Measurements from ENCODE around the gene MED6. TPM values are rescaled to one million over a fixed set of nuclear protein-coding genes. Genes with fewer than 3 reads are reported as not detected.

The MED6 gene
- total RNA-seq, 1 experiment from 2014 or later, result 46.3 TPM

DNA sequence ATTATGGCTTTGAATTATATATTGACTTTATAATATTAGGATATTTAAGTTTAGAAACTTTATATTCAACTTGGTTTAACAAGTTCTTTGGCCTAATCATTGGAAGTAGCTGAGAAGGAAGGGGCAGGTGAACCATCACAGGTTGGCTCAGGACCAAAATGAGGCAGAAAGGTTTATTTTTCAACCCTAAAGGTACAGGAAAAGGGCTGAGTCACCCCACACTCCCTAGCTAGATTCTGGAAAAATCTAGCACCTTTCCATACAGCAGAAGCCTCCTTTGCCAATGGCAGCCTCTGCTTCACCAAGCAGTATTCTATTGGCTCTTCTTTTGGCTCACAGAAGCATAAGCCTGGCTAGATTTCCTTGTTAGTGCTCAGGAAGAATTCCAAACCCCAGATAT lies 19.3 kb upstream of the MED6 start (continued):
- TF ChIP-seq, protein P1, sequence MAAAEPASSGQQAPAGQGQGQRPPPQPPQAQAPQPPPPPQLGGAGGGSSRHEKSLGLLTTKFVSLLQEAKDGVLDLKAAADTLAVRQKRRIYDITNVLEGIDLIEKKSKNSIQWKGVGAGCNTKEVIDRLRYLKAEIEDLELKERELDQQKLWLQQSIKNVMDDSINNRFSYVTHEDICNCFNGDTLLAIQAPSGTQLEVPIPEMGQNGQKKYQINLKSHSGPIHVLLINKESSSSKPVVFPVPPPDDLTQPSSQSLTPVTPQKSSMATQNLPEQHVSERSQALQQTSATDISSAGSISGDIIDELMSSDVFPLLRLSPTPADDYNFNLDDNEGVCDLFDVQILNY (CRISPR knock-in tag; IDR thresholded peaks at IDR 0.05), result no peak
- no peak for TF ChIP-seq SOX15 (CRISPR knock-in tag; IDR thresholded peaks at IDR 0.05)
- no peak for TF ChIP-seq KAT7 (CRISPR knock-in tag; IDR thresholded peaks at IDR 0.05; ENCODE audit: borderline replicate concordance)
- no peak for TF ChIP-seq GRHL2 (CRISPR knock-in tag; IDR thresholded peaks at IDR 0.05; ENCODE audit: insufficient replicate concordance, severe bottlenecking)
- TF ChIP-seq, protein P2, sequence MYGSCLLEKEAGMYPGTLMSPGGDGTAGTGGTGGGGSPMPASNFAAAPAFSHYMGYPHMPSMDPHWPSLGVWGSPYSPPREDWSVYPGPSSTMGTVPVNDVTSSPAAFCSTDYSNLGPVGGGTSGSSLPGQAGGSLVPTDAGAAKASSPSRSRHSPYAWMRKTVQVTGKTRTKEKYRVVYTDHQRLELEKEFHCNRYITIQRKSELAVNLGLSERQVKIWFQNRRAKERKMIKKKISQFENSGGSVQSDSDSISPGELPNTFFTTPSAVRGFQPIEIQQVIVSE (CRISPR knock-in tag; IDR thresholded peaks at IDR 0.05; ENCODE audit: borderline replicate concordance), result no peak
- no peak for TF ChIP-seq JUN (CRISPR knock-in tag; IDR thresholded peaks at IDR 0.05)
- TF ChIP-seq TEAD4 (CRISPR knock-in tag; IDR thresholded peaks at IDR 0.05), result no peak
- TF ChIP-seq ZNF121 (CRISPR knock-in tag; IDR thresholded peaks at IDR 0.05), result no peak

DNA sequence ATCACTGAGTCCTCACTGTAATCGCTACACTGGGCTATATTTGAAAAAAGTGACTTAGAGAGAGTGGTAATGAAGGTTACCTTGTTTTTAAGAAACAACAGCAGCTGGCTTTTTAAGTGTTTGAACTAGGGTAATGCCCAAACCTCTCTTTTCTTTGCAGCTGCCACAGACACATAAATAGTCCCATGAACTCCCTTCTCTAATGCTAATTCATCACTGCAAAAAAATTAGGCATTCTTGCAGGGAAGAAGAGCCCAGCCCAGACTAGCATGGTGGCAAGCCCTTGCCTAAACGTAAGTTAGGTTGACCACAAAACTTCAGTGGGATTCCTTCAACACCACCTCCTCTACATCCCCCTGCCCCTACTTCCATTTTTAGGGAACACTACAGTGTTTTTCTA lies 17.9 kb upstream of the MED6 start:
- no peaks in the 10 kb centered on the region for H3K4me1 Mint-ChIP-seq
- CTCF ChIA-PET, result interaction anchor here (3.6 kb wide), 1 partner anchor 95 kb away, joined by 16 read pairs; no protein-coding TSS in a partner anchor
- DNase-seq (ENCODE audit: low spot score) (no peak), ATAC-seq (no peak)
- no peak overlapping the region for H3K27ac Mint-ChIP-seq
- H3K9me3 Mint-ChIP-seq, result peaks cover 11% of the 10 kb centered on the region
- TF ChIP-seq GRHL2 (CRISPR knock-in tag; IDR thresholded peaks at IDR 0.05; ENCODE audit: insufficient replicate concordance, severe bottlenecking) (no peak), JAZF1 (CRISPR knock-in tag; IDR thresholded peaks at IDR 0.05) (no peak), ZNF232 (CRISPR knock-in tag; IDR thresholded peaks at IDR 0.05) (no peak), ETV6 (CRISPR knock-in tag; IDR thresholded peaks at IDR 0.05) (no peak), NFE2L1 (CRISPR knock-in tag; IDR thresholded peaks at IDR 0.05) (no peak)
- TF ChIP-seq, protein P3, sequence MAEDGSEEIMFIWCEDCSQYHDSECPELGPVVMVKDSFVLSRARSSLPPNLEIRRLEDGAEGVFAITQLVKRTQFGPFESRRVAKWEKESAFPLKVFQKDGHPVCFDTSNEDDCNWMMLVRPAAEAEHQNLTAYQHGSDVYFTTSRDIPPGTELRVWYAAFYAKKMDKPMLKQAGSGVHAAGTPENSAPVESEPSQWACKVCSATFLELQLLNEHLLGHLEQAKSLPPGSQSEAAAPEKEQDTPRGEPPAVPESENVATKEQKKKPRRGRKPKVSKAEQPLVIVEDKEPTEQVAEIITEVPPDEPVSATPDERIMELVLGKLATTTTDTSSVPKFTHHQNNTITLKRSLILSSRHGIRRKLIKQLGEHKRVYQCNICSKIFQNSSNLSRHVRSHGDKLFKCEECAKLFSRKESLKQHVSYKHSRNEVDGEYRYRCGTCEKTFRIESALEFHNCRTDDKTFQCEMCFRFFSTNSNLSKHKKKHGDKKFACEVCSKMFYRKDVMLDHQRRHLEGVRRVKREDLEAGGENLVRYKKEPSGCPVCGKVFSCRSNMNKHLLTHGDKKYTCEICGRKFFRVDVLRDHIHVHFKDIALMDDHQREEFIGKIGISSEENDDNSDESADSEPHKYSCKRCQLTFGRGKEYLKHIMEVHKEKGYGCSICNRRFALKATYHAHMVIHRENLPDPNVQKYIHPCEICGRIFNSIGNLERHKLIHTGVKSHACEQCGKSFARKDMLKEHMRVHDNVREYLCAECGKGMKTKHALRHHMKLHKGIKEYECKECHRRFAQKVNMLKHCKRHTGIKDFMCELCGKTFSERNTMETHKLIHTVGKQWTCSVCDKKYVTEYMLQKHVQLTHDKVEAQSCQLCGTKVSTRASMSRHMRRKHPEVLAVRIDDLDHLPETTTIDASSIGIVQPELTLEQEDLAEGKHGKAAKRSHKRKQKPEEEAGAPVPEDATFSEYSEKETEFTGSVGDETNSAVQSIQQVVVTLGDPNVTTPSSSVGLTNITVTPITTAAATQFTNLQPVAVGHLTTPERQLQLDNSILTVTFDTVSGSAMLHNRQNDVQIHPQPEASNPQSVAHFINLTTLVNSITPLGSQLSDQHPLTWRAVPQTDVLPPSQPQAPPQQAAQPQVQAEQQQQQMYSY (CRISPR knock-in tag; IDR thresholded peaks at IDR 0.05), result no peak
- TF ChIP-seq, protein P4, sequence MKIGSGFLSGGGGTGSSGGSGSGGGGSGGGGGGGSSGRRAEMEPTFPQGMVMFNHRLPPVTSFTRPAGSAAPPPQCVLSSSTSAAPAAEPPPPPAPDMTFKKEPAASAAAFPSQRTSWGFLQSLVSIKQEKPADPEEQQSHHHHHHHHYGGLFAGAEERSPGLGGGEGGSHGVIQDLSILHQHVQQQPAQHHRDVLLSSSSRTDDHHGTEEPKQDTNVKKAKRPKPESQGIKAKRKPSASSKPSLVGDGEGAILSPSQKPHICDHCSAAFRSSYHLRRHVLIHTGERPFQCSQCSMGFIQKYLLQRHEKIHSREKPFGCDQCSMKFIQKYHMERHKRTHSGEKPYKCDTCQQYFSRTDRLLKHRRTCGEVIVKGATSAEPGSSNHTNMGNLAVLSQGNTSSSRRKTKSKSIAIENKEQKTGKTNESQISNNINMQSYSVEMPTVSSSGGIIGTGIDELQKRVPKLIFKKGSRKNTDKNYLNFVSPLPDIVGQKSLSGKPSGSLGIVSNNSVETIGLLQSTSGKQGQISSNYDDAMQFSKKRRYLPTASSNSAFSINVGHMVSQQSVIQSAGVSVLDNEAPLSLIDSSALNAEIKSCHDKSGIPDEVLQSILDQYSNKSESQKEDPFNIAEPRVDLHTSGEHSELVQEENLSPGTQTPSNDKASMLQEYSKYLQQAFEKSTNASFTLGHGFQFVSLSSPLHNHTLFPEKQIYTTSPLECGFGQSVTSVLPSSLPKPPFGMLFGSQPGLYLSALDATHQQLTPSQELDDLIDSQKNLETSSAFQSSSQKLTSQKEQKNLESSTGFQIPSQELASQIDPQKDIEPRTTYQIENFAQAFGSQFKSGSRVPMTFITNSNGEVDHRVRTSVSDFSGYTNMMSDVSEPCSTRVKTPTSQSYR (CRISPR knock-in tag; IDR thresholded peaks at IDR 0.05), result no peak
- no peaks in the 10 kb centered on the region for H3K27me3 Mint-ChIP-seq (ENCODE audit: low read depth)
- H3K4me3 Mint-ChIP-seq, result no peak overlapping the region
- H3K36me3 Mint-ChIP-seq, result peaks cover 7% of the 10 kb centered on the region
- POLR2A ChIA-PET, result no interaction called here

DNA sequence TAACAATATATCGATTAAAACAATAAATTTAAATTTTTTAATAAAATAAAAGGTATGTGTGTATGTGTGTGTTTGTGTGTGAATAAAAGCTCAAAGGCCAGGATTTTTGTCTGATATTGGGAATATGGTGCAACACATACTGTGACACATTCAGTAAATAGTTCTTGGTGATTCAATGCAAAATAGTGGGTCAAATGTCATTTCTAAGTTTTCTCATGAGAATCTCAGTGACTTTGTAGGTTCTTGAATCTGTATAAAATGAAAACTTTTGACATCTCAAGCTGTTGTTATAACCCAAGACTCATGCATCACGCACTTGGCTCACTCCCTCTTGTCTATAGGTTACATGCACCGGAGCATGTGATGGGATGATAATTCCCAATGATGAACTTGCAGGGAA lies 16.2 kb upstream of the MED6 start:
- Mint-ChIP-seq H3K36me3 (no peaks in the 10 kb centered on the region), H3K4me3 (no peak overlapping the region), H3K27me3 (ENCODE audit: low read depth) (no peaks in the 10 kb centered on the region), H3K4me1 (no peaks in the 10 kb centered on the region), H3K9me3 (no peaks in the 10 kb centered on the region), H3K27ac (no peak overlapping the region)
- DNase-seq (ENCODE audit: low spot score) (no peak), ATAC-seq (no peak)
- CTCF ChIA-PET, result interaction anchor here (3.6 kb wide), 1 partner anchor 97 kb away, joined by 16 read pairs; no protein-coding TSS in a partner anchor
- POLR2A ChIA-PET, result interaction anchor here (0.5 kb wide), 1 partner anchor 193 kb away, joined by 3 read pairs; the partner anchor contains the start of gene MAP3K9
- TF ChIP-seq, protein P5, sequence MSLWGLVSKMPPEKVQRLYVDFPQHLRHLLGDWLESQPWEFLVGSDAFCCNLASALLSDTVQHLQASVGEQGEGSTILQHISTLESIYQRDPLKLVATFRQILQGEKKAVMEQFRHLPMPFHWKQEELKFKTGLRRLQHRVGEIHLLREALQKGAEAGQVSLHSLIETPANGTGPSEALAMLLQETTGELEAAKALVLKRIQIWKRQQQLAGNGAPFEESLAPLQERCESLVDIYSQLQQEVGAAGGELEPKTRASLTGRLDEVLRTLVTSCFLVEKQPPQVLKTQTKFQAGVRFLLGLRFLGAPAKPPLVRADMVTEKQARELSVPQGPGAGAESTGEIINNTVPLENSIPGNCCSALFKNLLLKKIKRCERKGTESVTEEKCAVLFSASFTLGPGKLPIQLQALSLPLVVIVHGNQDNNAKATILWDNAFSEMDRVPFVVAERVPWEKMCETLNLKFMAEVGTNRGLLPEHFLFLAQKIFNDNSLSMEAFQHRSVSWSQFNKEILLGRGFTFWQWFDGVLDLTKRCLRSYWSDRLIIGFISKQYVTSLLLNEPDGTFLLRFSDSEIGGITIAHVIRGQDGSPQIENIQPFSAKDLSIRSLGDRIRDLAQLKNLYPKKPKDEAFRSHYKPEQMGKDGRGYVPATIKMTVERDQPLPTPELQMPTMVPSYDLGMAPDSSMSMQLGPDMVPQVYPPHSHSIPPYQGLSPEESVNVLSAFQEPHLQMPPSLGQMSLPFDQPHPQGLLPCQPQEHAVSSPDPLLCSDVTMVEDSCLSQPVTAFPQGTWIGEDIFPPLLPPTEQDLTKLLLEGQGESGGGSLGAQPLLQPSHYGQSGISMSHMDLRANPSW (CRISPR knock-in tag; conservative IDR thresholded peaks at IDR 0.05; ENCODE audit: low read depth), result no peak
- TF ChIP-seq, protein P6, sequence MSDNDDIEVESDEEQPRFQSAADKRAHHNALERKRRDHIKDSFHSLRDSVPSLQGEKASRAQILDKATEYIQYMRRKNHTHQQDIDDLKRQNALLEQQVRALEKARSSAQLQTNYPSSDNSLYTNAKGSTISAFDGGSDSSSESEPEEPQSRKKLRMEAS (CRISPR knock-in tag; IDR thresholded peaks at IDR 0.05), result no peak
- no peak for TF ChIP-seq EMX1 (CRISPR knock-in tag; IDR thresholded peaks at IDR 0.05)
- TF ChIP-seq ZNF219 (CRISPR knock-in tag; IDR thresholded peaks at IDR 0.05; ENCODE audit: borderline replicate concordance), result no peak
- TF ChIP-seq, protein P7, sequence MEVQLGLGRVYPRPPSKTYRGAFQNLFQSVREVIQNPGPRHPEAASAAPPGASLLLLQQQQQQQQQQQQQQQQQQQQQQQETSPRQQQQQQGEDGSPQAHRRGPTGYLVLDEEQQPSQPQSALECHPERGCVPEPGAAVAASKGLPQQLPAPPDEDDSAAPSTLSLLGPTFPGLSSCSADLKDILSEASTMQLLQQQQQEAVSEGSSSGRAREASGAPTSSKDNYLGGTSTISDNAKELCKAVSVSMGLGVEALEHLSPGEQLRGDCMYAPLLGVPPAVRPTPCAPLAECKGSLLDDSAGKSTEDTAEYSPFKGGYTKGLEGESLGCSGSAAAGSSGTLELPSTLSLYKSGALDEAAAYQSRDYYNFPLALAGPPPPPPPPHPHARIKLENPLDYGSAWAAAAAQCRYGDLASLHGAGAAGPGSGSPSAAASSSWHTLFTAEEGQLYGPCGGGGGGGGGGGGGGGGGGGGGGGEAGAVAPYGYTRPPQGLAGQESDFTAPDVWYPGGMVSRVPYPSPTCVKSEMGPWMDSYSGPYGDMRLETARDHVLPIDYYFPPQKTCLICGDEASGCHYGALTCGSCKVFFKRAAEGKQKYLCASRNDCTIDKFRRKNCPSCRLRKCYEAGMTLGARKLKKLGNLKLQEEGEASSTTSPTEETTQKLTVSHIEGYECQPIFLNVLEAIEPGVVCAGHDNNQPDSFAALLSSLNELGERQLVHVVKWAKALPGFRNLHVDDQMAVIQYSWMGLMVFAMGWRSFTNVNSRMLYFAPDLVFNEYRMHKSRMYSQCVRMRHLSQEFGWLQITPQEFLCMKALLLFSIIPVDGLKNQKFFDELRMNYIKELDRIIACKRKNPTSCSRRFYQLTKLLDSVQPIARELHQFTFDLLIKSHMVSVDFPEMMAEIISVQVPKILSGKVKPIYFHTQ (CRISPR knock-in tag; IDR thresholded peaks at IDR 0.05), result no peak
- no peak for TF ChIP-seq CREM (CRISPR knock-in tag; IDR thresholded peaks at IDR 0.05)

Data from WTC11 (cell line).